DMS 273 (cell line): ENCODE results near the gene TAX1BP1.

ENCODE experiments used
- DNase-seq: peaks from one replicate; lab custom pipeline; 2025; ENCODE audit not compliant: unreplicated experiment; lab: John Stamatoyannopoulos, UW

The TAX1BP1 gene

GRCh38 chr7:27777662-27778061 is 37.7 kb downstream of the TAX1BP1 start:
- no peak for DNase-seq

GRCh38 chr7:27779873-27780272 is 39.9 kb downstream of the TAX1BP1 start:
- no peak for DNase-seq

- DNase-seq, result no peak
Observed at GRCh38 chr7:27781188-27781587, 41.2 kb downstream of the TAX1BP1 start.

GRCh38 chr7:27782849-27783248 is 42.9 kb downstream of the TAX1BP1 start:
- no peak for DNase-seq

- peak; percentile 79 for DNase-seq
Observed at GRCh38 chr7:27784399-27785053, 44.6 kb downstream of the TAX1BP1 start.

GRCh38 chr7:27788437-27788836 is 48.5 kb downstream of the TAX1BP1 start:
- no peak for DNase-seq

- no peak for DNase-seq
Observed at GRCh38 chr7:27793780-27794179, 53.8 kb downstream of the TAX1BP1 start.

- no peak for DNase-seq
Observed at GRCh38 chr7:27795977-27796376, 56.0 kb downstream of the TAX1BP1 start.

GRCh38 chr7:27799212-27799611 is 59.2 kb downstream of the TAX1BP1 start:
- DNase-seq, result no peak

GRCh38 chr7:27802999-27803398 is 63.0 kb downstream of the TAX1BP1 start:
- no peak for DNase-seq

- DNase-seq, result no peak
Observed at GRCh38 chr7:27804139-27804538, 64.2 kb downstream of the TAX1BP1 start.

- peak; percentile 27 for DNase-seq
Observed at GRCh38 chr7:27808626-27809025, 68.7 kb downstream of the TAX1BP1 start.

- no peak for DNase-seq
Observed at GRCh38 chr7:27810186-27810585, 70.2 kb downstream of the TAX1BP1 start.

- no peak for DNase-seq
Observed at GRCh38 chr7:27812706-27813105, 72.7 kb downstream of the TAX1BP1 start.

GRCh38 chr7:27822245-27822644 is 82.3 kb downstream of the TAX1BP1 start:
- no peak for DNase-seq

GRCh38 chr7:27825891-27826290 is 85.9 kb downstream of the TAX1BP1 start:
- DNase-seq, result no peak

- no peak for DNase-seq
Observed at GRCh38 chr7:27826357-27826756, 86.4 kb downstream of the TAX1BP1 start.

- DNase-seq, result no peak
Observed at GRCh38 chr7:27834179-27834921, 94.4 kb downstream of the TAX1BP1 start.

- DNase-seq, result no peak
Observed at GRCh38 chr7:27835376-27835775, 95.4 kb downstream of the TAX1BP1 start.

GRCh38 chr7:27836536-27836935 is 96.6 kb downstream of the TAX1BP1 start:
- no peak for DNase-seq

- no peak for DNase-seq
Observed at GRCh38 chr7:27839099-27839498, 99.1 kb downstream of the TAX1BP1 start.

GRCh38 chr7:27840313-27840712 is 100.4 kb downstream of the TAX1BP1 start:
- DNase-seq, result no peak
